ENCODE measurements around the gene ANTXR2.
"Not testable (repeated sequence)": the region's sequence is repeated elsewhere in the genome, so short reads cannot be mapped to it uniquely, and the experiment has no call there.

The ANTXR2 gene

DNA sequence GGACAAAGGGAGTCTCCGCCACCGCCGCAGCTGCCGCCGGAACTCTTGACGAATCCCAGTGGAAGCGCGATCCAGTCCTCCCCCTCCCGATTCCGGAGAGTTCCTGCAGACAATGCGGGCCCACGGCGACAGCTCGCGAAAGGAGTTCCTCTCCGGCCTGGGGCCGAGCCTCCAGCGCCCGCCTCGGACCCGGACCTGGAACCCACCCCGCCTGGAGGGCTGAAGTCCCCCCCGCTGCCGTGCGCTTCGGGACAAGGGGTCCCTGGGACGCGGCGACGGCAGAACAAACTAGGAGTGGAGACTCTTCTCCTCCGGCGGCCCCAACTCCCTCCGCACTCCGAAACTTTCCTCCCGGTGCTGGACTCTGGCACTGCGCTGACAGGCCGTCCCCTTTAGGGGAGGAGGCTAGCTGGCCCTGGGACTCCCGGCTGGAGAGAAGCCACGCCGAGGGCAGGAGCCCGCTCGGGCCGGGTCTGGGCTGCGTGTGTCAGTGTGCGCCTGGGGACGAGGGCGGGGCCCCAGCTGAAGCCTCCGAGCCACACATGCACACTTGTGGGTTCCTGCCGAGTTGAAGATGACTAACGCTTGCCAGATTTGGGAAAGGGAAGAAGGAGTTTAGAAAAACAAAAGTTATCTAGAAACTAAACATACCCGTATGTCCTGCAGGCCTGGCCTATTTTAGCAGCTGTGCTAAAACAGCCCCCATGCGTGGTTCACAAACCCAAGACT is at the start of gene ANTXR2:
TSS of gene ANTXR2 (minus strand) at position 486 of the 729 bp plus-strand sequence. CDS start 669 bp downstream, outside the sequence.
- peak; percentile 59 for DNase-seq (ENCODE audit: low read depth)

DNA sequence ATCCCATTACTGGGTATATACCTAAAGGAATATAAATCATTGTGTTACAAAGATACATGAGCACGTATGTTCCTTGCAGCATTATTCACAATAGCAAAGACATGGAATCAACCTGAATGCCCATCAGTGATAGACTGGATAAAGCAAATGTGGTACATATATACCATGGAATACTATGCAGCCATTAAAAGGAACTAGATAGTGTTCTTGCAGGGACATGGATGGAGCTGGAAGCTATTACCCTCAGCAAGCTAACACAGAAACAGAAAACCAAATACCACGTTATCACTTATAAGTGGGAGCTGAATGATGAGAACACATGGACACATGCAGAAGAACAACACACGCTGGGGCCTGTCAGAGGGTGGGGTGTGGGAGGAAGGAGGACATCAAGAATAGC is 48.8 kb upstream of the ANTXR2 start:
- DNase-seq (ENCODE audit: low read depth) = not testable (repeated sequence)

DNA sequence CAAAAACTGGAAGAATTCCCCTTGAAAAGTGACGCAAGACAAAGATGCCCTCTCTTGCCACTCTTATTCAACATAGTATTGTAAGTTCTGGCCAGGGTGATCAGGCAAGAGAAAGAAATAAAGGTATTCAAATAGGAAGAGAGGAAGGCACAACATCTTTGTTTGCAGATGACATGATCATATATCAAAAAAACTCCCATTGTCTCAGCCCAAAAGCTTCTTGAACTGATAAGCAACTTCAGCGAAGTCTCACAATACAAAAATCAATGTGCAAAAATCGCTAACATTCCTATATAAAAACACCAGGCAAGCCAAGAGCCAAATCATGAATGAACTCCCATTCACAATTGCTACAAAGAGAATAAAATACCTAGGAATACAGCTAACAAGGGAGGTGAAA is 46.6 kb upstream of the ANTXR2 start:
- not testable (repeated sequence) for DNase-seq (ENCODE audit: low read depth)

DNA sequence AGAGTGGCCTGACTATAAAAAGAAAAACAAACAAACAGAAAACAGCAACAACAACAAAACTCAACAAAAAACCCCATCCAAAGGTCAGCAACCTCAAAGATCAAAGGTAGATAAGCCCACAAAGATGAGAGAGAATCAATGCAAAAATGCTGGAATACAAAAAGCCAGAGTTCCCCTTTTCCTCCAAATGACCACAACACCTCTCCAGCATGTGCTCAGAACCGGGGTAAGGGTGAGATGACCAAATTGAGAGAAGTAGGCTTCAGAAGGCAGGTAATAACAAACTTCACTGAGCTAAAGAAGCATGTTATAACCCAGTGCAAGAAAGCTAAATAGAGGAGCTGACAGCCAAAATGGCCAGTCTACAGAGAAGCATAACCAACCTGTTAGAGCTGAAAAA is 43.5 kb upstream of the ANTXR2 start:
- no peak for DNase-seq (ENCODE audit: low read depth)

DNA sequence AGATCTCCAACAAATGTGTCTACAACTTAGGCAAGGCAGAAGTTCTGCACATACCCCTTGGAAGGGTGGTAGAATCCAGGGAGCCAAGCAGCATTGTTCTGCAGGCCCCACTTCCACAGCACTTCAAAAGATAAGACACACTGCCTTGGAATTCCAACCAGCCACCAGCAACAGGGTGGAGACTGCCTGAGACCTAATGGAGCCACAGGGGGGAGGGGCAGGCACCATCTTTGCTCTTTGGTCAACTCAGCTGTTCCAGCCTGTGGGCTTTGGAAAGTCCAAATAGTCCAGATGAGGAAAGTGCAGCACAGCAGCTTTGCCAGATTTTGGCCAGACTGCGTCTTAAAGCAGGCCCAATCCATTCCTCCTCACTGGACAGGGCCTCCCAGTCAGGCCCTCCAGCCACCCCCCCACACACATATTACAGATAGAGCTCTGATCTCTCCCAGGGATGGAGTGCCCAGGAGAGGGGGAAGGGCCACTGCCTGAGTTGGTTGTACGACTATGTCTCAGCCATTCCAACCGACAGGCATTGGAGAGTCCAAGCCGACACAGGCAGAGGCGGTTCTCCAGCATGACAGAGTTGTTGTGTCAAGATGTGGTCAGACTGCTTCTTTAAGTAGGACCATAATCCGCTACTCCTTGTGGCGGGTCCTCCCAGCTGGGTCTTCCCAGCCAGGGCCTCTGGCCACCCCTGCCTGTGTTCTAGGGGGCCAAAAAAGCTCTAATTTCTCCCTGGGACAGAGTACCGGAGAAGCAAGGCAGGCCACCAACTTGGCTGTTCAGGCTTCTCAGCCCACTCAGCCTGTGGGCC is 42.5 kb upstream of the ANTXR2 start:
- DNase-seq (ENCODE audit: low read depth) = no peak

DNA sequence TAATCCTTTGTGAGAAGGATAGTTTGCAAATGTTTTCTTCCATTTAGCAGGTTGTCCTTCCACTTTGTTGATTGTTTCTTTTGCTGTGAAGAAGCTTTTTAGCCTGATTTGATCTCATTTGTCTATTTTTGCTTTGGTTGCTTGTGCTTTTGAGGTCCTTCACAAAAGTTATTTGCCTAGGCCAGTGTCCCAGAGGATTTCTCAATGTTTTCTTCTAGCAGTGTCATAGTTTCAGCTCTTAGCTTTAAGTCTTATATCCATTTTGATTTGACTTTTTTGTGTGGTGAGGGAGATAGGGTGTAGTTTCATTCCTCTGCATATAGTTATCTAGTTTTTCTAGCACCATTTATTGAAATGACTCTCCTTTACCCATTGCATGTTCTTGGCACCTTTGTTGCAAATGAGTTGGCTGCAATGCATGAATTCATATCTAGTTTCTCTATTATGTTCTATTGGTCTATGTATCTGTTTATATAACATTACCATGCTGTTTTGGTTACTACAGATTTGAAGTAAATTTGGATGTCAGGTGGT is 41.8 kb upstream of the ANTXR2 start:
- no peak for DNase-seq (ENCODE audit: low read depth)

DNA sequence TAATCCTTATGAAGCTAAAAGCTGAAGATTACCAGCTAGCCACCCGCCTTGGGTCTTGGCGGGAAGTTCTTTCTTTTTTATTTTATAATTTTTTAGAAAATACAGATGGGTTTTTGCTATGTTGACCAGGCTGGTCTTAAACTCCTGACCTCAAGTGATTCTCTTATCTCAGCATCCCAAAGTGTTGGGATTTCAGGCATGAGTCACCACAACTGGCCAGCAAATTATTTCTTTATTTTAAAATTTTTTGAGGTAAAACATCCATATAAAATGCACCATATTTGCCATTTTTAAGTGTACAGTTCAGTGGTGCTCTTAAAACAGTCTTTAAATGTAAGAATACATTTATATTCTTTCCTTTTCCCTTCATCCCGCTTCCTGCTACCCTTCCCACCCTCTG is 40.6 kb upstream of the ANTXR2 start:
- DNase-seq (ENCODE audit: low read depth) = no peak

DNA sequence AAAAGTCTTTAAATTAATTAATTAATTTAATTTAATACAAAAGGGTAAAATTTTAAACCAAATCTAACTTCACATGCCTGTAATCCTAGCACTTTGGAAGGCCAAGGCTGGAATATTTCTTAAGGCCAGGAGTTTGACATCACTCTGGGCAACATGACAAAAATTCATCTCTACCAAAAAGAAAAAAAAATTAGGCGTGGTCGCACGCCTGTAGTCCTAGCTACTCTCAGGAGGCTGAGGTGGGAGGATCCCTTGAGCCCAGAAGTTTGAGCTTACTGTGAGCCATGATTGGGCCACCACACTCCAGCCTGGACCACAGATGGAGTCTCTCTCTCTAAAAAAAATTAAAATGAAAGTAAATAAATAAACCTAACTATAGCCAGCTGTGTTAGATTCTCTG is 39.2 kb upstream of the ANTXR2 start:
- no peak for DNase-seq (ENCODE audit: low read depth)

DNA sequence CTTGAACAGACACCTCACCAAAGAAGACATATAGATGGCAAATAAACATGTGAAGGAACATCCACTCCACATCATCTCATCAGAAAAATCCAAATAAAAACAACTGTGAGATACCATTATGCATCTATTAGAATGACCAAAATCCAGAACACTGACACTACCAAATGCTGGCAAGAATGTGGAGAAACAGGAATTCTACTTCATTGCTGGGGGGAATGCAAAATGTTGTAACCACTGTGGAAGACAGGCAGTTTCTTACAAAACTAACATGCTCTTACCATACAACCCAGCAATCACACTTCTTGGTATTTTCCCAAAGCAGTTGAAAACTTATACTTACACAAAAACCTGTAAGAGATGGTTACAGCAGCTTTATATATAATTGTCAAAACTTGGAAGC is 38.2 kb upstream of the ANTXR2 start:
- DNase-seq (ENCODE audit: low read depth) = no peak

DNA sequence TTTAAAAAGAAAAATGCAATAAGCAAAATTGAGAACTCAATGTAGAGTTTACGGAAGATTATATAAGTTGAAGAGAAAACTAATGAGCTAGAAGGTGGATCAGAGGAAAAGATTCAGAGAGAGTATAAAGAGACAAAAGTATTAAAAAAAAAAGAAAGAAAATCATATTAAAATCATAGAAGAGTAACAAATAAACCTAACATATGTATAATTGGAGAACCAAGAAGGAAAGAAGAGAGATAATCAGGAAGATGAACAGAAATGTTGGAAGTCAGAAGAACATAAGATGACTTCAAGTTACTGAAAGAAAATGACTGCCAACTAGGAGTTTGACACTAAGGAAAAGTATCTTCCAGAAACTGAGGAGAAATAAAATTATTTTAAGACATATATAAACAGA is 34.3 kb upstream of the ANTXR2 start:
- DNase-seq (ENCODE audit: low read depth) = no peak

DNA sequence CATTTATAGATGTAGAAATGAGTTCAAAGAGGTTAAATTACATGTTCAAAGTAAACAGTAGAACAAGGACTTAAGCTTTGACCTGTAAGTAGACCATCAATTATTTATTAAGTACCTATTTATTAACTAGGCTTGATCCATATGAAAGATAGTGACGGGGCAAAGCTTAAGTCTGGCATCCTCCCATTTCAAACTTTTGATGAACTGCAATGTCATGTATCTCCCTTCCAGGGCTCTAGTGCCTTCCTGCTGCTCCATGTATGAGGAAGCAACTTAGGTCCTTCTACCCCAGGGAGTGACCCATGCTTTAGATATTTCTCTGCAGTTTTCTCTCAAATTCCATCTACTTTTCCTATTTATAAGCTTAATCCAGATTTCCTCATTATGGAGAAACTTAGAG is 31.9 kb upstream of the ANTXR2 start:
- DNase-seq (ENCODE audit: low read depth) = no peak

DNA sequence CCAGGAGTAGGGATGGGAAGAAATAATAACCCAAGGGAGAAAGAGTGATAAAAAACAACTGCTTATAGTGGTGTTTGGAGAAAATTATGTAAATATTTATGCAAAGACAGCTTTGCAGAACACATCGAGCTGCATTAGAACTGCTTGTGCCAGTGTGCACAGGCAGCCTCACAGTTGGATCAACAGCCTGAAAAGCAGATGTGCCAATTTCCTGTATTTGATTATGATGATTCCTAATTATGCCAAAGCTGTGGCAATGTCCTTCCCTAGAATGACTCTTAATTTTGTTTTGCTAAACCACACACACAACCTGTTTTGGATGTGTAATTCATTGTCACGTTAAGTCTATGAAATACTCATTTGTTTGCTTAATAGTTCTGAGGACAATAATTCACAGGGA is 30.6 kb upstream of the ANTXR2 start:
- DNase-seq (ENCODE audit: low read depth) = no peak

DNA sequence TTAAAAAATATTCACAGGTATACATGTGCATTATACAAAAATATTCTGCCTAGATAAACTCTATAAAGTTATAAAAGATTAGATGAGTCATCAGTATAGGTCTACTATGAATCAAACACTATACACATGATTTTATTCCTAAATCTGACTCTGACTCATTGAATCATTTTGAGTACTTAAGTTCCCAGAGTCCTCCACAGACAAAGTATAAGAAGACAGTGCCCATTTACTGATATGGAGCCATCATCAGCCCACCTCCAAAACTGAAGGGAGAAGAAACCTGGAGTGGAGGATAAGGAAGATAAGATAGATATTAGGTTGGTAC is 28.7 kb upstream of the ANTXR2 start:
- no peak for DNase-seq (ENCODE audit: low read depth)

DNA sequence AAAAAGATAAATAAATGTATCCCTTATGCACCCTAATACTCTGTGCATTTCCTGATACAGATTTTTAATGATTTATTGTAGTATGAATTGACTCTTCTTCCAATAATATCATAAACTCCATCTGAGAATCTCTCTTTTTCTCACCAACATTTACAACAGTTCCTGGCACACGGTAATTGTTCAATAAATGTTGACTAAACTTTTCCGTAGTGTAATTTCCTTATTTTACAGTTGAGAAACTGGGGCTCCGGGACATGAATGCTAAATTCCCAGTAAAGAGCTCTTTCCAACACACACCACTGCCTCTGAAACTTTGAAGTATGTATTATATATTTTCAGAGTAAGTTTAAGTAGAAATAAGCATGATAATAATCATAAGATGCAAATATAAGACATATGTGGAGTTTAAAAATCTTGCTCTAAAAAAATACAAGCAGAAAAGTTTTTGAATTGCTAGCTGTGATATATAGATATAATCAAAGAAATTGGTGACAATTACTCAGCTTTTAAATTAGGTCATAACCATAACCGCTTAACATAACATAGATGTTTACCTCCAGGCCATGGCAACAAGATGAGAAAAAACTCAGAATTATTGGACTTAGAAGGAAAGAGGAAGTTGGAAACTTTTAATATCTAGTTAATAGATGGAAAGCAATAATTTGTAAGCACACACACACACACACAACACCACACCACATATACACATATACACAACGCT is 28.2 kb upstream of the ANTXR2 start:
- no peak for DNase-seq (ENCODE audit: low read depth)

DNA sequence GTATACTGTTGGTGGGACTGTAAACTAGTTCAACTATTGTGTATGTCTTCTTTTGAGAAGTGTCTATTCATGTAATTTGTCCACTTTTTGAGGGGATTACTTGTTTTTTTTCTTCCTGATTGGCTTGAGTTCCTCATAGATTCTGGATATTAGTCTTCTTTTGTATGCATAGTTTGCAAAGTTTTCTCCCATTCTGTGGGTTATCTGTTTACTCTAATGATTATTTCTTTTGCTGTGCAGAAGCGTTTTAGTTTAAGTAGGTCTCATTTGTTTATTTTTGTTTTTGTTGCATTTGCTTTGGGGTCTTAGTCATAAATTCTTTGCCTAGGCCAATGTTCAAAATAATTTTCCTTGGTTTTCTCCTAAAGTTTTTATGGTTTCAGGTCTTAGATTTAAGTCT is 26.6 kb upstream of the ANTXR2 start:
- DNase-seq (ENCODE audit: low read depth) = no peak

DNA sequence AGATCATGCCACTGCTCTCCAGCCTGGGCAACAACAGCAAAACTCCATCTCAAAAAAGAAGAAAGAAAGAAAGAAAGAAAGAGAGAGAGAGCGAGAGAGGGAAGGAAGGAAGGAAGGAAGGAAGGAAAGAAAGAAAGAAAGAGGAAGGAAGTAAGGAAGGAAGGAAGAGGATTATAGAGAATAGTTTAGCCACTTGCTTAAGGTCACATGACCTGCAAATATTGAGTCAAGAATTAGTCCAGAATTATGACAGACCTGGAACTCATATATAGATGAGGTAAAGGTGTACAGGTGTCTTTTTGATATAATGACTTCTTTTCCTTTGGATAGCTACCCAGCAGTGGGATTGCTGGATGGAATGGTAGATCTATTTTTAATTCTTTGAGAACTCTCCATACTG is 25.6 kb upstream of the ANTXR2 start:
- DNase-seq (ENCODE audit: low read depth) = no peak

DNA sequence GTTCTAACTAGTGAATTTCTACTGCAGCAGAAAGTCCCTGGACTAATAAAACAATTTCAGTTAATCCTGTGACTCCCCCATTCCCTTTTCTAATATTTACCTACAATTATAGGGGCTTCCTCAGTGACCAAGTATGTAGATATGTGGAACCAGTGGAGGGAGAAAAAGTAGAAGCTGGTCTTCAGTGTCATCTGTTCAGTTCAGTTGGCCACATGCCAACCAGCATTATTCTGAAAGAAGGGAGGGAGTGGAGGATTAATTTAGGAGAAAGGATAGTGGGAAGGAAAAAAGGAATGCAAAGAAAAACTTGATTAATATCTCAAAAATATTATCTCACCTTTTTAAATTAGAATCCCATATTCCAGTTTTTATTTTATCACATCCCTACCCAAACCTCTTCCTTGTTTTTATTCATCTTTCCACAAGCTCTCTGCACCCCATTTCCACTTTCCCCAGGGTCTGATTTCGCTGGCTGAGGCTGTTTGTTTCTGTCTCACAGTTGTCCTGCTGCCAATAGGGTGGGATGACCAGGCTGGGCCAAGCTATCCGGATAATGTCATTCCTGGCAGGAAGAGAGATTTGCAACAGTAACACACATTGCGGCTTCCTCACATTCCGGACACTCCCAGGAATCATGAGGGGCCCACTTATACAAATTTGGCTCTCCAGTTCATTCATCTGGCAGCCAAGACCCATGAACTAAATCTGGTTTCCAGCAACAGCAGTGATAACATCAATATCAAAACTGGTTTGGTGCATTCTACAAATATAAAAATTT is 24.6 kb upstream of the ANTXR2 start:
- DNase-seq (ENCODE audit: low read depth) = no peak

DNA sequence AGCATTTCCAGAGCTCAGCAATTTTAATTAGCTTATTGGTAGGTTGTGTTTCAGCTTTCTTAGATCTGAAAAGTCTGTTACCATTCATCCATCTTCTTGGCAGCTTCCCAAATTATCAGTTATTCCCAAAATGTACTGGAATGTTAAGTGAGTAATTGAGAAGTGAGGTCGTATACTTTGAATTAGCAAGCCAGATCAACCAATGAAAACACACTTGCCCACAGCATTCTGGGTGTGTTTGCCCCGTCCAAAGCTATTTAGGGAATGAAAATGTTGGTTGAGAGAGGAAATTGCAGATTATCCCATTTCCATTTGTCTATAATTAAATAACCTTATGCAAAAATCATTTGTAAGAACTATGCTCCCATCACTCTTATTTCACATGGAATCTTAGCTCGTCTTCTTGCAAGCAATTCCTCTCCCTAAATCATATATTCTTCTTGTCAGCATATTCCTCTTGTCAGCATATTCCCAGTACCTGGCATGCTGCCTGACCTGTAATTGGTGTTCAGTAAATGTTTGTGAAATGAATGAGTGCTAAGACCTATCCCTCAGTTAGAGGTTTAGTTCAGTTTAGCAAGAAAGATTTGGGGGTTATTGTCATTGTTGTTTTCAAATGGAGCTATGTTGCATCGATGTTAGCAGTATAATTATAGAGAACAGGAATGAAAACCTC is 23.3 kb upstream of the ANTXR2 start:
- no peak for DNase-seq (ENCODE audit: low read depth)

DNA sequence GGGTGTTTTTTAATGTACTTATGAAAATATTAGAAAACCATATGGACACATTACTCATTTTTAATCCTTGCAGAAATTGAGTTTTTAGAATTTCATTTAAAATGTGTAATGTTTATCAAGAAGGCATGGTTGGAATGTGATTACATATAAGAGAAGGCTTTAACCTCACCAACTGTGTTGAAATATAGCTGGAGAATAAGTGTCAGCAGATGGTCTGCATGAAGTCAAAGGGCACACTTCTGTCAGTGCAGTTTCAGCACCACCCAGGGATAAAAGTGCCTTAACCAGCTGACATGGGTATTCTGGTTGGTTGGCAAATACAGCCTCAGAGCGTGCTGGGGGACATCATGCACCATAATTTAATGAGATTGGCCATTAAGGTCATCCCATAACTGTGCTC is 21.2 kb upstream of the ANTXR2 start:
- no peak for DNase-seq (ENCODE audit: low read depth)

DNA sequence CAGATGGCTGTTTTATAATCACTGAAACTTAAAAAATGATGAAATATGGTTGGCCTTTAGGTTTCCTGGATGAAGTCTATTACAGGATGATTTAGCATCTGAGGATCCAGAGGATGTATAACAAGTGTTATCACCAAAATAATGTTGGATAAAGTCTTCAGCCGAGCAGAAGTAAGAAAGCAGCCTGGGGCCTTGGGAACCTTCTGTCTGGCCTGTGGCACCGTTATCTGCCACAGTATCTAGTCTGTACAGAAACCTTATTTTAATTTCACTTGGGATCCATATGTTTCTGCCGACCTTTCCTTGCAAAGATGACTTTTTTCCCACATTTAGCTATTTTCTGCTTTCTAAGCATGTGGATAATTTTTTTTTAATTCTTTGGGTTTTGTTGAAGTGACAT is 20.5 kb upstream of the ANTXR2 start:
- no peak for DNase-seq (ENCODE audit: low read depth)

DNA sequence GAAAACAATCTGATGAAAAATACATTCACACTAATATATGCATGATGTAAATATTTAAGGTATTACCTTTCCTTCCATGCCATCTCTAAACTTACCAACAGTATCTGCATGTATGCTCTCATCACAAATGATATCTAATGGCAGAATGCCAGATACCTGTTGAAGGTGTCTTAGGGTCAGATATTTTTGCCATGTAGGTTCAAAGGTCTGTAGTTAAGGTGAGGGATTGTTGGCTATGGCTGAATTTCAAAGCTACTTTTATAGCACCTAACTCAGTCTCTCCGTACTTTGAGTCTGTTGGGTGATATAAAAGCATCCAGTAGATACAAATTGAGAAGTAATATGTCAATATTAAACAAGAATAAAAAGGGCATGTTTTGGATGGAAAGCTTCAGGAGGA is 19.8 kb upstream of the ANTXR2 start:
- DNase-seq (ENCODE audit: low read depth) = no peak

DNA sequence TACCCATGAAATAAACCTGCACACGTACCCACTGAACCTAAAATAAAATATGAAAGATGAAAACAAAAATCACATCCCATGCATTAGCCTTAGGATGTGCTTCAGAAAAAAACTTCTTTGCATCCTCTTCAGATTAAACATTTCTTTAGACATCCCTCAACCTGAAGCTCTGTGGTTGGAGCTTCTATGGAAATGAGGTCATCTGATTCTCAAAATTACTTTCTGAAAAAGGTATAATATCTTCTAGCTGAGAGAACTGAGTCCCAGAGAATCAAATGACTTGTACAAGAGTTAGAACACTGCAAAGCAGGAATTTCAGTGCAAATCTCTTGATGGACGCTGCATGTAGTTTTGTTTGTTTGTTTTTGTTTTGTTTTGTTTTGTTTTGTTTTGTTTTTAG is 19.1 kb upstream of the ANTXR2 start:
- DNase-seq (ENCODE audit: low read depth) = no peak

Data from activated T-helper 9 cell treated with anti-CD3 and anti-CD28 coated beads, Interleukin-2, amount 50 U/mL, for 16 hours (primary cell).